ENCODE results near the gene OCLN. TPM values are rescaled to one million over a fixed set of nuclear protein-coding genes. Genes with fewer than 3 reads are reported as not detected.
"Not testable (repeated sequence)": the region's sequence is repeated elsewhere in the genome, so short reads cannot be mapped to it uniquely, and the experiment has no call there.

The OCLN gene
- total RNA-seq, 1 donor from 2014 or later = 9.0 TPM

DNA sequence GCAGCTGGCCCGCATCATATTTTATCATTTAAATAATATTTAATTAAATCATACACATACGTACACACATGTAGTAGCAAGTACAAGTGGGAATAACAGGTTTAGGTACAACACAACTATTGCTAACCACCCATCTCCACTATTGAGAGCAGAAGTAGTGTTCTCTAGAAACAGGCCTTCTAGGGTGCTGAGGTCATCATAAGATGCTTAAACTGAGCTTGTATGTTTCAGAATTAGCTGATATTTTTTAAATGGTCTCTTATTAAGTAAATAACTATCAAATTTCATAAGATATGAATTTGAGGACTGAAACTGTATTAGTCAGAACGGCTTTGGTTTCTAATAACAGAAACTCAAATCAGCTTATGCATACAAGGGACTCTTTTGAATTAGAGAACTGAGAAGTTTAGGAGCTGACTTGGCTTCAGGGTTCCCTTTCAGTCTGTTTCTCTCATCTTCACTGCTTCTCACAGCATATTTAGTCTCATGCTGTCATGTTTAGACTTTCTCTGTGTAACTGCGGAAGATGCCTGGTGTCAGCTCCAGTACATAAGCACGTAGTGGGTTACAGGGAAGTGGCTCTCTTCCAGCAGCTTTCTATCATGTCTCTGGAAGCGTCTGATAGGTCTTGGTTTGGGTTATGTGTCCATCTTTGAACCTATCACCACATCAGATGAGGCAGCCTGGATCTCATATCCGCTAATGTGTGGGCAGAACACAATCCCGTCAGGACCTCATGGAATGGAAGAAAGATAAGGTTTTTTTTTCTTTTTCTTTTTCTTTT is 25.0 kb upstream of the OCLN start:
- no peaks in the 10 kb centered on the region for H3K27me3 Mint-ChIP-seq (ENCODE audit: low read depth)
- no peak overlapping the region for H3K27ac Mint-ChIP-seq (ENCODE audit: unreplicated experiment)
- H3K4me1 Mint-ChIP-seq (ENCODE audit: low read depth) = no peaks in the 10 kb centered on the region
- no peaks in the 10 kb centered on the region for H3K9me3 Mint-ChIP-seq (ENCODE audit: low read depth)
- H3K36me3 Mint-ChIP-seq (ENCODE audit: low read depth) = no peaks in the 10 kb centered on the region
- no peak for TF ChIP-seq CTCF (IDR thresholded peaks at IDR 0.05)
- no peak for DNase-seq (ENCODE audit: low spot score)
- H3K4me3 Mint-ChIP-seq (ENCODE audit: unreplicated experiment) = no peak overlapping the region

DNA sequence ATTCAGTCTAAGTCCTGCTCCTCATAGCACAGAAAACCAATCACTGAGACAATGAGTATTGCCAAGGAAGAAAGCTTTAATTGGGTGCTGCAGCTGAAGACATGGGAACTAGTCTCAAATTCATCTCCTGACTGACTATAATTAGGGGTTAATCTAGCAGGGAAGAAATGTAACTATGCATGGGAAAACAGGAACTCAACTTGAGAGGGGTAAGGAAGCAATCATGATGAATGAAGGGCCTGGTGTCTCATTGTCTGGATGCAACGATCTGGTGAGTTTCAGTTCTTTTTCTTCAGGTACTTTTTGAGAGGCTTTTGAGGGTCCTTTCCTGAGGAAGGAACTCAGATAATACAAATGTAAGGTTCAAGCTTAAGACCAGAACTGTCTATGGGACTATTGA is 24.0 kb upstream of the OCLN start:
- TF ChIP-seq CTCF (IDR thresholded peaks at IDR 0.05) = no peak
- H3K4me3 Mint-ChIP-seq (ENCODE audit: unreplicated experiment) = no peak overlapping the region
- H3K27ac Mint-ChIP-seq (ENCODE audit: unreplicated experiment) = no peak overlapping the region
- no peak for DNase-seq (ENCODE audit: low spot score)
- no peaks in the 10 kb centered on the region for H3K4me1 Mint-ChIP-seq (ENCODE audit: low read depth)
- H3K9me3 Mint-ChIP-seq (ENCODE audit: low read depth) = no peaks in the 10 kb centered on the region
- H3K36me3 Mint-ChIP-seq (ENCODE audit: low read depth) = no peaks in the 10 kb centered on the region
- H3K27me3 Mint-ChIP-seq (ENCODE audit: low read depth) = no peaks in the 10 kb centered on the region

DNA sequence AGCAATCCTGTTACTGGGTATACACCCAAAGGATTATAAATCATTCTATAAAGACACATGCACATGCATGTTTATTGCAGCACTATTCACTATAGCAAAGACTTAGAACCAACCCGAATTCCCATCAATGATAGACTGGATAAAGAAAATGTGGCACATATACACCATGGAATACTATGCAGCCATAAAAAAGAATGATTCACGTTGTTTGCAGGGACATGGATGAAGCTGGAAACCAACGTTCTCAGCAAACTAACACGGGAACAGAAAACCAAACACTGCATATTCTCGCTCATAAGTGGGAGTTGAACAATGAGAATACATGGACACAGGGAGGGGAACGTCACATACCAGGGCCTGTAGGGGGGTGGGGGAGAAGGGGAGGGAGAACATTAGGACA is 21.1 kb upstream of the OCLN start:
- H3K27me3 Mint-ChIP-seq (ENCODE audit: low read depth); H3K4me1 Mint-ChIP-seq (ENCODE audit: low read depth); H3K27ac Mint-ChIP-seq (ENCODE audit: unreplicated experiment); DNase-seq (ENCODE audit: low spot score); H3K36me3 Mint-ChIP-seq (ENCODE audit: low read depth); H3K4me3 Mint-ChIP-seq (ENCODE audit: unreplicated experiment); H3K9me3 Mint-ChIP-seq (ENCODE audit: low read depth): not testable (repeated sequence)

DNA sequence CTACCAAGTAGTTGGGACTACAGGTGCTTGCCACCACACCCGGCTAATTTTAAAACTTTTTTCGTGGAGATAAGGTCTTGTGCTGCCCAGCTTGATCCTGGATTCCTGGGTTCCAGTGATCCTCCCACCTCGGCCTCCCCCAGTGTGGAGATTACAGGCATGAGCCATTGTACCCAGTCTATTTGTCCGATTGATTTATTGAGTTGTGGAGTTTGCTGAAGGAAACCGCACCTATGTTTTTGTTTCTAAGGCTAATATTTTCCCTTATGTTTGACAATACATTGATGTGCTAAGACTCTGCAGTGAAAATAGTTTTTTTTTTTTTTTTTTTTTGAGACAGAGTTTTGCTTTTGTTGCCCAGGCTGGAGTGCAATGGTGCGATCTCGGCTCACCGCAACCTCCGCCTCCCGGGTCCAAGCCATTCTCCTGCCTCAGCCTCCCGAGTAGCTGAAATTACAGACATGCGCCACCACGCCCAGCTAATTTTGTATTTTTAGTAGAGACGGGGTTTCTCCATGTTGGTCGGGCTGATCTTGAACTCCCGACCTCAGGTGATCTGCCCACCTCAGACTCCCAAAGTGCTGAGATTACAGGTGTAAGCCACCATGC is 20.0 kb upstream of the OCLN start:
- H3K9me3 Mint-ChIP-seq (ENCODE audit: low read depth); H3K36me3 Mint-ChIP-seq (ENCODE audit: low read depth); H3K27ac Mint-ChIP-seq (ENCODE audit: unreplicated experiment); H3K4me1 Mint-ChIP-seq (ENCODE audit: low read depth); H3K27me3 Mint-ChIP-seq (ENCODE audit: low read depth); H3K4me3 Mint-ChIP-seq (ENCODE audit: unreplicated experiment); DNase-seq (ENCODE audit: low spot score): not testable (repeated sequence)

- Mint-ChIP-seq H3K4me3 (ENCODE audit: unreplicated experiment) (no peak overlapping the region), H3K9me3 (ENCODE audit: low read depth) (no peaks in the 10 kb centered on the region), H3K4me1 (ENCODE audit: low read depth) (no peaks in the 10 kb centered on the region), H3K27me3 (ENCODE audit: low read depth) (no peaks in the 10 kb centered on the region), H3K27ac (ENCODE audit: unreplicated experiment) (no peak overlapping the region), H3K36me3 (ENCODE audit: low read depth) (no peaks in the 10 kb centered on the region)
- no peak for DNase-seq (ENCODE audit: low spot score)
- no peak for TF ChIP-seq CTCF (IDR thresholded peaks at IDR 0.05)
Measured at GRCh38 chr5:69477170-69477569, 15.4 kb upstream of the OCLN start.

- not testable (repeated sequence) for H3K9me3 Mint-ChIP-seq (ENCODE audit: low read depth); DNase-seq (ENCODE audit: low spot score); H3K36me3 Mint-ChIP-seq (ENCODE audit: low read depth); H3K4me1 Mint-ChIP-seq (ENCODE audit: low read depth); H3K27me3 Mint-ChIP-seq (ENCODE audit: low read depth); H3K27ac Mint-ChIP-seq (ENCODE audit: unreplicated experiment); H3K4me3 Mint-ChIP-seq (ENCODE audit: unreplicated experiment)
Measured at GRCh38 chr5:69478296-69478695, 14.3 kb upstream of the OCLN start.

GRCh38 chr5:69484891-69485290 is 7.7 kb upstream of the OCLN start:
- no peak for TF ChIP-seq CTCF (IDR thresholded peaks at IDR 0.05)
- no peaks in the 10 kb centered on the region for H3K9me3 Mint-ChIP-seq (ENCODE audit: low read depth)
- no peak overlapping the region for H3K4me3 Mint-ChIP-seq (ENCODE audit: unreplicated experiment)
- peaks cover 5% of the 10 kb centered on the region for H3K27me3 Mint-ChIP-seq (ENCODE audit: low read depth)
- H3K36me3 Mint-ChIP-seq (ENCODE audit: low read depth) = no peaks in the 10 kb centered on the region
- peaks cover 9% of the 10 kb centered on the region for H3K4me1 Mint-ChIP-seq (ENCODE audit: low read depth)
- H3K27ac Mint-ChIP-seq (ENCODE audit: unreplicated experiment) = no peak overlapping the region
- no peak for DNase-seq (ENCODE audit: low spot score)
